HG03025 (cell line): Measurements from ENCODE around the gene TRIM46.
"Not testable (repeated sequence)": the region's sequence is repeated elsewhere in the genome, so short reads cannot be mapped to it uniquely, and the experiment has no call there.

ENCODE experiments used
- ATAC-seq: cut with Tn5 transposase; IDR thresholded peaks from one replicate; pipeline ENCODE4 v1.9.1; 2021; ENCODE audit warnings: mild to moderate bottlenecking, moderate library complexity; ENCODE audit not compliant: unreplicated experiment, low FRiP score

TRIM46 gene

DNA sequence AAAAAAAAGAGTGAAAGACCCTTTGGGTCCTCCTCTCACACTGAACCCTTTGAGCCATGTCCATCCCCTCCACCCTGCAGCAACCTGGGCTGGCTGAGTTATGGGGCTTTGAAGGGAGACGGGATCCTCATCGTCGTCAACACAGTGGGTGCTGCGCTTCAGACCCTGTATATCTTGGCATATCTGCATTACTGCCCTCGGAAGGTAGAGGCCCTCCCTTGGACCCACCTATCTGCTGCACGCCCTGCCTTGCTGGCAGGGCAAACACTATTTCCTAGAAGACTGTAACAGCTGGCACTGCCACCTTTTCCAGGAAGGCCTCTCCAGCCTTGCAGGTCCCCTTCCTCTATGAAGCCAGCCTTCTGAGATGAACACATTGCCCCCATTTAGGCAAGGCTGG, 36.9 kb upstream of the TRIM46 start:
- ATAC-seq, result no peak

DNA sequence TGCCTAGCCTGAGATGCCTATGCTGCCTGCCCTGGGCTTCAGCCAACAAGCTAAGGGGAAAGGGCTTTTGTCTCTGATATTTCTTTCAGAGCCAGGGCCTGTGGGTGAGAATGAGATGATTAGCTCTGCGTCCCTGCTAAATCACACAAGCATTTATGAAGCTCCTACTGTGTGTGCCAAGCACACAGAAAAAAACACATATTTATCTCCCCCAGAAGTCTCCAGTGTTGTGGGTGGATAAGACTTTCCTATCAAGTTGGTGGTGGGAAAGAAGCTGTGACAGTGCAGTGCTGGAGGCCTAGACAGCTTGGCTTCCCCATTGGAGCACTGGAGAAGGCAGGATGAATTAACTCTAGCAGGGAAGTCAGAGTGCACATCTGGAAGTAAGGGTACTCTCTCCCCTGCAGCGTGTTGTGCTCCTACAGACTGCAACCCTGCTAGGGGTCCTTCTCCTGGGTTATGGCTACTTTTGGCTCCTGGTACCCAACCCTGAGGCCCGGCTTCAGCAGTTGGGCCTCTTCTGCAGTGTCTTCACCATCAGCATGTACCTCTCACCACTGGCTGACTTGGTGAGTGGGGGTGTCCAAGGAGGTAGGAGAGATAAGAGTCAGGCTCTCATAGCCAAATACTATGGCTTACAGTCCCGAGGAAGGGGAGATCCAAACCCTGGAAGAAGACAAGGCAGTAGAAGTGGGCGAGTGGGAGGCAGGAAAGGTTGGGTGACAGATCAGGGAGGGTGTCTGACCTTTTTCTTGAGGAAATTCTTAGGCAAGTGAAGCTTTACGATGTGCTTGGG, 36.3 kb upstream of the TRIM46 start:
- no peak for ATAC-seq

DNA sequence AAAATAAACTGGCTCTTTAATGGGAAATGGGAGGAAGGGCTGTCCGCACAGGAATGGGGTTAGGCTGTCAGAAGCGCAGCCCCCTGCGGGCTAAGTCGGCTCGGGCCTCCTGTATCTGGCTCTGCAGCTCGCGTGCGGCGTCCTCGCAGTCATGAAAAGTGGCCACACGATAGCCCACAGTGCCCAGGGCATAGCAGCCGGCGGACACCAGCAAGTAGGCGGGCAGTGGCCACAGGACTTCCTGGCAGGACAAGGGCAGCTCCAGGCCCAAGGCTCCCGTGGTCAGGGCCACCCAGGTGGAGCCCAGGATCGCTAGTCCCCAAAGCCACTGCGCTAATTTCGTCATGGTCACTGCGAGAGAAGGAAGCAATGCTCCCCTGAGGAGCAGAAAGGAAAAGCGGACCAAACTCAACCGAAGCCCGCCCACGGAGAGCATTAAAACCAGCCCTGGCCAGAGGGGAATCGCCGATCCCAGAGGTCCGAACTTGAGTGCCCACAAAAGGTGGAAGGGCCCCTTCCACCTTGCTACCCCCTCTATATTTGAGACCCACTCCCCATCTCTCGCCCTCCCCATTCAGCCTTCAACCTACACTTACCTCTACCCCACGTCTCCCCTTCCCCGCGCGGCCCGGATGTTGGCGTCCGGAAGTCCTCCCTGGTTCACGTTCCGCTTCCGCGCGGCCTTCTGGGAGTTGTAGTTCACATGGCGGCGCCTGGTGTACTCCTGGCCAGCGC, 33.6 kb upstream of the TRIM46 start, which contains the start of gene DPM3:
Gene DPM3 (minus strand): TSS at position 637 of the 735 bp plus-strand sequence. CDS start 291 bp downstream, at position 346.
- ATAC-seq, result peak; percentile 52

DNA sequence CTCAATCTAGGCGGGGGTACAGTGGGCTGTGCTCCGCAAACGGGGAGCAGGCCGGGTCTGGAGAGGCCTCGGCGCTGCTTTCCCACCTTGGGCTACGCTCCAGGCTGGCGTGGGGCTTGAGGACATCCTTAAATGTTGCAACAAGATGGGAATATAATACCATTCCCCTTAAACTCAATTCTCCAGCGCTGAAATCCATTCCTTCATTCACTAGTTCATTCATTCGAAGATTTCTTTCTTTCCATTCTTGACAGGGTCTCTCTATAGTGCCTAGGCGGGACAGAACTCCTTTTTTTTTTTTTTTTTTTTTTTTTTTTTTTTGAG, 33.1 kb upstream of the TRIM46 start:
- ATAC-seq, result no peak

DNA sequence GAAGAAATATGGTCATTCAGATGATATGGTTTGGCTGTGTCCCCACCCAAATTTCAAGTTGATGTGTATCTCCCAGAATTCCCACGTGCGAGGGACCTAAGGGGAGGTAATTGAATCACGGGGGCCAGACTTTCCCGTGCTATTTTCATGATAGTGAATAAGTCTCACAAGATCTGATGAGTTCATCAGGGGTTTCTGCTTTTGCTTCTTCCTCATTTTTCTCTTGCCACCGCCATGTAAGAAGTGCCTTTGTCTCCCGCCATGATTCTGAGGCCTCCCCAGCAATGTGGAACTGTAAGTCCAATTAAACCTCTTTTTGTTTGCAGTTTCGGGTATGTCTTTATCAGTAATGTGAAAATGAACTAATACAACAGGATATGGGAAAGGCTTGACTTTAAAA, 31.9 kb upstream of the TRIM46 start:
- no peak for ATAC-seq

DNA sequence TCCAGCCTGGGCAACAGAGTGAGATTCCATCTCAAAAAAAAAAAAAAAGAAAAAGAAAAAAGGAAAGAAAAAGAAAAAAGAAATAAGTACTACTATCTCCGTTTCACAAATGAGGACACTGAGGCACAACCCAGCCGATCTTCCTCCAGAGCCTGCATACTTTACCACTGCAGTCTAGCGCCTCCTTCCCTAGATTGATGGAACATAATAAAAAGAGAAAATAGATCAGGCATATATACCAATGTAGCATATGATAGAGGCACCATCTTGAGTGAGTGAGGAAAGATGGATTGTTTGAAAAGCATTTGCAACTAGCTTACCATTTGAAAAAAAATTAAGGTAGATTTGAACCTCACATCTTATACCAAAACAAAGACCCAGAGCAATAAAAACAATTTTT, 28.2 kb upstream of the TRIM46 start:
- ATAC-seq, result no peak

DNA sequence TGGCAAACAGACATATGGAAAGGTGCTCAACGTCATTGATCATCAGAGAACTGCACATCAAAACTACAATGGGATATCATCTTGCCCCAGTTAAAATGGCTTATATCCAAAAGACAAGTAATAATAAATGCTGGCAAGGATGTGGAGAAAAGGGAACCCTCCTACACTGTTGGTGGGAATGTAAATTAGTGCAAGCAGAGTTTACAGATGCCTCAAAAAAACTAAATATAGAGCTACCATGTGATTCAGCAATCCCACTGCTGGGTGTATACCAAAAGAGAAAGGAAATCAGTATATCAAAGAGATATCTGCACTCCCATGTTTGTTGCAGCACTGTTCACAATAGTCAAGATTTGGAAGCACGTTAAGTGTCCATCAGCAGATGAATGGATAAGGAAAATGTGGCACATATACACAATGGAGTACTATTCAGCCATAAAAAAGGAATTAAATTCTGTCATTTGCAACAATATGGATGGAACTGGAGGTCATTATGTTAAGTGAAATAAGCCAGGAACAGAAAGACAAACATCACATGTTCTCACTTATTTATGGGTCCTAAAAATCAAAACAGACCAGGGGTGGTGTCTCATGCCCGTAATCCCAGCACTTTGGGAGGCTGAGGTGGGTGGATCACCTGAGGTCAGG, 17.5 kb upstream of the TRIM46 start:
- not testable (repeated sequence) for ATAC-seq

DNA sequence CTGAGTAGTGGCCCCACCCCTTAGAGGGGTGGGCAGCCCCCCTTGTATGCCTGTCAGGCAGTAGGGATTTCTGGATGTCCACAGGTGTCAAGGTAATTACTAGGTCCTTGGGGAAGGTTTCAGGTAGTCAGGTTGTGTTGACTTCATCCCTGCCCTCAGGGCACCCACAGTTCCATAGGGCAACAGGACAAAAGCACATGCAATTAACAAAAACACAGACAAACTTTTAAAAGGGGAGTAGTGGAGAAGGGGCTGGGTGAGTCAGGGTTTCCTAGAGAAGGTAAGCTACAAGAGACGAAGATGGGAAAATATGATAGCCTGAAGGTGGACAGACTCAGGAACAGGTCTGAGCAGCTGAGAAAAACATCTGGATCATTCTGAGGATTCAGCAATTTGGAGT, 14.7 kb upstream of the TRIM46 start:
- no peak for ATAC-seq

DNA sequence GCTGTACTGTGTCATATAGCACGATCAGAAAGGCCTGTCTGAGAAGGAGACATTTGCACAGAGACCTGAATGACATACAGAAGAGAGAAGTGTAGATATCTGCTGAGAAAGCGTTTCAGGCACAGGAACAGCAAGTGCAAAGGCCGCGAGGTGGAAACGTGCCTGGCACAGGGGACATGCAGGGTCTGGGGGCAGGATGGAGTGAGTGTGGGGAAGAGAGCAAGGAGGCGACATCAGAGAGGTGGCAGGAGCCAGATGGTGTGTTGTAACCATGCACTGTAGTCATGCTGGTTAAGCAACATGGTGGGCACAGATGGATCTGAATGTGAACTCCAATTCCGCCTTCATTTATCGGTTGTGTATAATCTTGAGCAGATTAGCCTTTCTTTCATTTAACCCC, 13.5 kb upstream of the TRIM46 start:
- ATAC-seq, result no peak

DNA sequence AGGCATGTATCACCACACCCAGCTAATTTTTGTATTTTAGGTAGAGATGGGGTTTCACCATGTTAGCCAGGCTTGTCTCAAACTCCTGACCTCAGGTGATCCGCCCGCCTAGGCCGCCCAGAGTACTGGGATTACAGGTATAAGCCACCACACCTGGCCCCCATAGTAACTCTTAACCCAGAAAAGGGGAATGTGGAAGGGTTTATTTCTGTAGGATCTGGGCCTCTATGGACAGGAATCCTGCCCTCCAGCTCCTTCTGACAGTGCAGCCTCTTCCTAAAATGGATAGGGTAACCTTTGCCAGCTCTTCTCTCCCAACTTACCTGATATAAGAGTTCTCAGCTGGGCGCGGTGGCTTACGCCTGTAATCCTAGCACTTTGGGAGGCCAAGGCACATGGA, 11.0 kb upstream of the TRIM46 start:
- ATAC-seq, result not testable (repeated sequence)

DNA sequence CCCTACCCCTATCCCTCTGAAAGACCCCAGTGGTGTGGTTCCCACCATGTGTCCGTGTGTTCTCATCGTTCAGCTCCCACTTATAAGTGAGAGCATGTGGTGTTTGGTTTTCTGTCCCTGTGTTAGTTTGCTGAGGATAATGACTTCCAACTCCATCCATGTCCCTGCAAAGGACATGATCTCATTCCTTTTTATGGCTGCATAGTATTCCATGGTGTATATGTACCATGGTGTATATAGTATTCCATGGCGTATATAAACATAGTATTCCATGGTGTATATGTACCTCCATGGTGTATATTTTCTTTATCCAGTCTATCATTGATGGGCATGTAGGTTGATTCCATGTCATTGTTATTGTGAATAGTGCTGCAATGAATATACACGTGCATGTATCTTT, 9.9 kb upstream of the TRIM46 start:
- not testable (repeated sequence) for ATAC-seq

DNA sequence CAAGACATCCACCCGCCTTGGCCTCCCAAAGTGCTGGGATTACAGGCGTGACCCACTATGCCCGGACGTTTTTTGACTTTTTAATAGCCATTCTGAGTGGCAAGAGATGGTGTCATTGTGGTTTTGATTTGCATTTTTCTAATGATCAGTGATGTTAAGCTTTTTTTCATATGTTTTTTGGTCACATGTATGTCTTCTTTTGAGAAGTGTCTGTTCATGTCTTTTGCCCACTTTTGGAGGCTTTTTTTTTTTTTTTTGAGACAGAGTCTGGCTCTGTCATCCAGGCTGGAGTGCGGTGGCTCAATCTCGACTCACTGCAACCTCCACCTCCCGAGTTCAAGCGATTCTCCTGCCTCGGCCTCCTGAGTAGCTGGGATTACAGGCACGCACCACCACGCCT, 9.0 kb upstream of the TRIM46 start:
- not testable (repeated sequence) for ATAC-seq

DNA sequence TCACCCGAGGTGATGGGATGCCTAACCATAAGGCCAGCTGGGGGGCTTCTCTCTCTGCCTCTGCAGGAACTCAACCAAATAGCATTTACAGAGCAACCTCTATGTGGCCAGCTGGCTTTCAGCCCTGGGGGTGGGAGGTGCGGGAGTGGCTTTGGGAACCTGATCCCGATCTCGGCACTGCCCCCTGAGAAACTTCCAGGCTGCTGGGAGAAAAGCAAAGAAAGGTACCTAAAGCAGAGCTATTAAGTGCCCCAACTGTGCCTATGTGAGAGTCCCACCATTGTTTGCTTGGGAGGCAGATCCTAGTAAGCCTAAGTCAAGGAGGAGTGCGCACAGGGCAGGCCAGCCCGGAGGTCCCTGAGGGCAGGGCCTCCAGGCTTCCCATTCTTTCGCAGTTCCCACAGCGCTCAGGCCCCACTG, 7.6 kb upstream of the TRIM46 start:
- ATAC-seq, result no peak

DNA sequence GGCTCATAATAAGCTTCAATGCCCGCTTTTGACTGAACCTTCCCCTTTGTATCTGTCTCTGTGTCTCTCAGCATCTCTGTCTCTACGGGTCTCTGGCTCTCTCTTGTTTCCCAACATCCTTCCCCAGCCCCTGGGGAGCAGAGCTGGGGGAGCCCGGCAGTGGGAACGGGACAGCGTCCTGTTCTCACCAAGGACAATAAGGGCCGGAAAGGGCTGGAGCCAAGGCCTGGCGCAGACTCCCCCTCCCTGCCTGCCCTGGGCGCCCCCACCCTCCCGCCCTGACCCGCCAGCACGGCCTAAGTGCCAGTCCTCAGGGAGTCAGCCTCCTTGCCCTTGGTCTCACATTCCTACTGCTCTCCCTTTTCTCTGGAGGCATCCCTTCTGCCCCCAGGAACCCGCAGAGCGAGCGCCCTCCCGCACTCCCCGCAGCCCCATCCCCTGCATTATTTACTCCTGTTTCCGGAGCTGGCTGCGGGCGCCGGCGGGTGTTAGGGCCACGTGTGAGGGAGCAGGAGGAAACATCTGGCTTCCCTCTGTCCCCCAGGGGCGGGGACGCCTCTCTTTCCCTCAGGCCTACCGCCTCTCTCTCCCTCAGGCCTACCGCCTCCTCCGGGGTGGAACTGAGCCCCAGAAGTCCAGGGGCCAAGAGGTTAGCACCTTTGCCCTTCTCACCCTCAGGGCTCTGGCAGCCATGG, 7.0 kb upstream of the TRIM46 start:
- ATAC-seq, result no peak

DNA sequence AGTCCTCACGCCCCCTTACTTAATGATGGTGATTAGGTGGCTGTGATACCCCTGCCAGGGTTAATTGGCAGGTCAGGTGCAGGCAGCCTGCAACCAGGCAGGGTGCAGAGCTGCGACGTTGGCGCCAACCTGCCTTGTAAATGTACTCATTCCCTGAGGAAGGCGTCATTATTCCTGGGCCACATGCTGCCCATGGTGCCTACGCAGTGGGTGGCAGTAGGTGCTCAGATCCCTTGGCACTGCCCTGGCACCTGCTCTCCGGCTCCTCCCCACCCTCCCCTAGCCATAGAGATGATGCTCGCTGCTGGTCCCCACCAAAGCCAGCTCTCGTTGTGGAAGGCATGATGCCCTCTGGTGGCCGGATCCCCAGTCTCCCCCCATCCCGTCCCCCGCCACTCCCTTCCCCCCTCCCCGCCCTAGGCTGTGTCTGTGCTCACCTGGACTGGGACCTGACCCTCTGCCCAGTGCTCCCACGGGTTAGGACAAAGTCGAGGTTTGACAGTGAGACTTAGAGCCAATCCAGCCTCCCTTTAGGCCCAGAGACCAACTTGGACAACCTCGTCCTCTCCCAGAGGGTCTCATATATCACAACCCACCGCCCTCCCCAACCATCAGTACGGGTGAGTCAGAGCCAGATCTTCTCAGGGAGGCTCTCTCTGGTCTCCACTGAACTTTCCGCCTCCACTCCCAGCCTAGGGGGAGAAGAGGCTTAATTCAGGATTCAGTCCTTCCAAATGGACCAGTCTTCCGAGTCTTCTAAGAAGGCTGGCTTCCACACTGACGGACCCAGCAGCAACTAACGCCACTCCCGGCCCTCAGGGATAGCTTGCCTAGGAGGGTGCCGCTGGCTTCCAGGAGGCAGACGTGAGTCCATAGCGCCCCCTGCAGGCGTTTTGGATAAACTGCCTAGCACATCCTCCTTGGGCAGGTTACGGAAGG, 6.2 kb upstream of the TRIM46 start:
- no peak for ATAC-seq

DNA sequence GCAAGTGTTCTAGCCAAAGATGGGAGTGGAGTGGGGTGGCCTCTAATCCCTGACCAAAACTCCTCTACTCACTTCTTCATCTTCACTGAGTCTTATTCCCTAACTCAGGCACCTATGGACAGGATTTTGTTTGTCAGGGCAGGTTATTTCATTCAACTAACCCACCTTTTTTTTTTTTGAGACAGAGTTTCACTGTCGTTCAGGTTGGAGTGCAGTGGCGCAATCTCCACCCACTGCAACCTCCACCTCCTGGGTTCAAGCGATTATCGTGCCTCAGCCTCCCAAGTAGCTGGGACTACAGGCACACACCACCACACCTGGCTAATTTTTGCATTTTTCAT, 5.6 kb upstream of the TRIM46 start:
- ATAC-seq, result not testable (repeated sequence)

DNA sequence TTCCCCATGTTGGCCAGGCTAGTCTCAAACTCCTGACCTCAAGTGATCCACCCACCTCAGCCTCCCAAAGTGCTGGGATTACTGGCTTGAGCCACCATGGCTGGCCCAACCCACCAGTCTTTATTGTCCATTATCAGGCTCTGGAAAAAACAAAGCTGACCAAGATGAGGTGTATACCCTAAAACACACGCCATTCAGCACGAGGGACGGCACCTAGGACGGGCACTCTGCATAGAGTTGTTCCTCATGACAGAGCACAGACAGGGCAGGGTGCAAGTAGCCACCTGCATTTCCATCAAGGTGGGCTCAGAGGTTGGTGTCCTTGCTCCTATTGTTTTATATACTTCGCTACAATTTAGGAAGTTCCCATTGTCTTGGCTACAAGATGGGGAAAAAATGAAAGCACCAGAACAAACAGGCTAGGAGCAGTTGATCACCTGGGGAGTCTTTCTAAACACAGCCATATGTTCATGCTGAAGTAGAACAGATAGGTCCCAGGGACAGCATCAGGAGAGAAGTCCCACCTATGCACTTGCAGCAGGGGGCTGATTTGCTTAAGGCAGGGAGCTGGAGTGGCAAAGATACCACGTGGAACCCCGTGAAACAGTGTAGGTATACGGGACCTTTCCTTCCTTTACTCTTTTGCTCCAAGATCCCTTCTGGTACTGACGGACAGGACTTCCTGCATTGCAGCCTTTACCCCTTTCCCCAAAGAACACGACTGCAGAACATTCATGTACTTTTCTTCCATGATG, 5.0 kb upstream of the TRIM46 start:
- ATAC-seq, result no peak

DNA sequence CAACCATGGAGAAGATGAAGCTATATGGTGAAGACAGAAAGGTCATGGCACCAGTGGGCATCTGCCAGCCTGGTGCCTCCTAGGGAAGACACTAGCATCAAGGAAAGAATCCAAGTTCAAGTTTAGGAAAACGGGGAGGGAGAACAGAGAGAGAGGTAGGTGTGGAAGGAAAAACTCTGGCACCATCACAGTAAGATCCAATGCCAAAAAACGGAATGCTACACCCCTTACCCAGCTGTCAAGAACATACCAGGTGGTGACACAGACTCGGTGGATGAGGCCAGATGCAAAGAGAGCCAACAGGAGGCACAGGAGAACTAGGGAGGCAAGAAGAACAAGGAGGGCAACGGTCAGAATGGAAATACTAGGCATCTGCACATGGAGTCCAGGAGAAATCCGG, 4.1 kb upstream of the TRIM46 start:
- ATAC-seq, result no peak

DNA sequence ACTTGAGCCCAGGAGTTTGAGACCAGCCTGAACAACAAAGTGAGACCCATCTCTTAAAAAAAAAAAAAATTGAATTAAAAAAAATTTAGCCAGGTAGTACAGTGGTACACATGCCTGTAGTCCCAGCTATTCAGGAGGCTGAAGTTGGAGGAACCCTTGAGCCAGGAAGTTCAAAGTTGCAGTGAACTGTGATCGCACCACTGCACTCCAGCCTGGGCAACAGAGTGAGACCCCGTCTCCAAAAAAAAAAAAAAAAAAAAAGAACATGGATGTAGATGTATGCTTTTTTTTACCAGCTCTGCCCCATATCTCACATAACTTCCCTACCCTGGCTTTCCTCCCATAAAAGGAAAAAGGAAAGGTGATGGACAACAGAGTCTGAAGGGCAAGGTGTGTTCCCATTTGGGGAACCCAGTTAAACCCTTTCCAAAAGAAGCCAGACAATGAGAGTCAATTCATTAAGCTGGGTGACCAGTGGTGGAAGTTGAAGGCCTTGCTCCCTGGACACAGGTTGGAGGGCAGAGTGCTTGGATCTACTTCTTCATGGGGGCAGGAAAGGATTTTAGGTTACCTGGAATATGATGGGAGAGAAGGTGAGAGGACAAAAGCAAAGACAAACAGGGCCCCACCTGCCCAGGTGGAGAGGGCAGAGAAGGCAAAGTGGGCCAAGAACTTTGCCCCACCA, 3.4 kb upstream of the TRIM46 start:
- no peak for ATAC-seq
